H7 (cell line): ENCODE data around the gene ARMH4. TPM values are rescaled to one million over a fixed set of nuclear protein-coding genes. Genes with fewer than 3 reads are reported as not detected.
"Not testable (repeated sequence)": the region's sequence is repeated elsewhere in the genome, so short reads cannot be mapped to it uniquely, and the experiment has no call there.

Experiments
- DNase-seq: peaks from one replicate; pipeline ENCODE4 v3.0.0; 2012
- H3K27me3 ChIP-seq: 2 replicates; pipeline ENCODE4 v1.6.0; 2011; ENCODE audit warnings: mild to moderate bottlenecking, low read length; ENCODE audit not compliant: control insufficient read depth, insufficient read depth
- H3K36me3 ChIP-seq: replicated peaks from 2 replicates; pipeline ENCODE4 v1.5.1; 2011; ENCODE audit warnings: low read length; ENCODE audit not compliant: control insufficient read depth, insufficient read depth
- H3K4me3 ChIP-seq: 2 replicates; pipeline ENCODE4 v1.5.1; 2011; ENCODE audit warnings: low read depth, mild to moderate bottlenecking, control low read depth, low read length, moderate library complexity; ENCODE audit not compliant: insufficient read depth
- total RNA-seq: library from RNA; depleted of rRNA; stranded (reverse); fragments of >200 nt; shearing (Covaris generic); gene quantifications from 2 replicates; pipeline ENCODE4 v1.2.3, GENCODE V29; 2014

ARMH4 gene
- total RNA-seq, 1 experiment from 2014 or later: 2.9 TPM

DNA sequence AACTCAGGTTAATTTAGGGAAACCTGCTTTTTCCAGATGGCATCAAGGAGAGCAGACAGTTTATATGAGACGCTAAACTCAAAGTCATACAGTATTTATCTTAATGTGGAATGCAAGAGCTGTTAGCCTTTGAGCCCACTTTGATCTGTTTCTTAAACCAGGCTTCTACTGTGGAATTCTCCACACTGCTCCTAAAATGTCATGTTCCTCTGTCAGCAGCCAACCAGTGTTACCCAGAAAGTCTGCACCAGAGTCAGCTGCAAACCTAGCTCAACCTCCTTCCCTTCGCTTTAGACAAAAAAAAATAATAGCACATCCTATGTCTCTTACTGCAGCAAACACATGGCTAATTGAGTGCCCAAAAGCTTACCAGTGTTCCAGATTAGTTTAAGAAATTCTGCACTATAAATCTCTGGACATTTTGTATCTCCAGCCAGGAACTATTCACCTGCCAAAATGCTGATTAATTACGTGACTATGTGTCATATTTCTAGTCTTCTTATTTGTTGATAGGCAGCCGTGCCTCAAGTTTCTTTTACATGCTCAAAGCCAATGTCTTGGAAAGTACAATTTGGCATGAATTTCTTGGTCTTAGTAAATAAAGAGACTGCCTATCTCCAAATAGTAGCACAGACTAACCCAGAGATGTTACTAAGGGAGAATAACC is 21.8 kb downstream of the ARMH4 start:
- no peaks in the 10 kb centered on the region for H3K36me3 ChIP-seq
- DNase-seq: no peak
- no peaks in the 10 kb centered on the region for H3K27me3 ChIP-seq
- H3K4me3 ChIP-seq: no peak overlapping the region

DNA sequence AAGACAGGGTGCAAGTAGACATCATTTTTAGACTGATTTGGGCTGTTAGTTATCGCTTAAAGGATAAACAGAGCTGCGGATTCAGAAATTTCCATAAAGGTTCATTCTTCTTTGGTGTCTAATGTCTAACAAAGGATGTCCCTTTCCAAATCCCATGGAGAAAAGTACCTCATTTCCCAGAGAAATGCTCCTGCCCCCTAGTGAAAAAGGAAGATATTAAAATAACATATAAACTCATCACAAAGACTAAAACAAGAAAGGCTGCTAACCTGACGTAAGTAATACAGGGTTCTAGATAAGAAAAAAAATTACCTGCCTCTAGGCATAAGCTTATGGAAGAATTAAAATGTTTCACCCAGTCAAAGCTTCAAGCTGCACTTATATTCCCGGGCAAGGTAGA is 22.8 kb downstream of the ARMH4 start:
- Histone ChIP-seq H3K4me3 (no peak overlapping the region), H3K27me3 (no peaks in the 10 kb centered on the region), H3K36me3 (no peaks in the 10 kb centered on the region)
- DNase-seq: peak; percentile 32

DNA sequence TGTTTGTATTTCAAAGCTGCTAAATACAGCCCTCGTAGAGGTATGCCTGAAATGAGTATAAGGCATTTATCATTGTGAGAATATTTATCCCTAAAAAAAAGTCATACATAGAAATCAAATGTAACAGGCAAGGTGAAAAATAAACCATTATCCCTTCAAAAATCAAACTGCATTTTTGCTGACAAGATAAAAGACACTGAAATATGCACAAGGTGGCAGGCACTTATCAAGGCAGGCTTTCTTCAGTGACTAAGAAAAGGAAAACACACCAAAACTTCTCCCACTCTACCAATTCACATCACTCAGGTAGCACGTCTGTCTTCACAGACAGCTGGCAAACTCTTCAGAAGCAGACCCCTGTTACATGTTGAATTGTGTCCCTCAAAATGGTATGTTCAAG is 23.6 kb downstream of the ARMH4 start:
- no peak for DNase-seq
- Histone ChIP-seq H3K27me3 (no peaks in the 10 kb centered on the region), H3K36me3 (no peaks in the 10 kb centered on the region), H3K4me3 (no peak overlapping the region)

DNA sequence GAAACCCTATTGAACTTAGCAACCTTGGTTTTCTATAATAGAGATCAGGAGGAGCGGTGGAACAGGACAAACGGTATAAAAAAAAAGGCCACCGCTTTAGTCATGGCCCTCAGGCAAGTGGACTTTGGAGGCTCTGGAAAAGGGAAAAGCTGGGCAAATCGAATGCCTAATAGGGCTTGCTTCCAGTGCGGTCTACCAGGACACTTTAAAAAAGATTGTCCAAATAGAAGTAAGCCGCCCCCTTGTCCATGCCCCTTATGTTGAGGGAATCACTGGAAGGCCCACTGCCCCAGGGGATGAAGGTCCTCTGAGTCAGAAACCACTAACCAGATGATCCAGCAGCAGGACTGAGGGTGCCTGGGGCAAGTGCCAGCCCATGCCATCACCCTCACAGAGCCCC is 29.5 kb downstream of the ARMH4 start:
- not testable (repeated sequence) for H3K27me3 ChIP-seq, DNase-seq, H3K4me3 ChIP-seq, H3K36me3 ChIP-seq

DNA sequence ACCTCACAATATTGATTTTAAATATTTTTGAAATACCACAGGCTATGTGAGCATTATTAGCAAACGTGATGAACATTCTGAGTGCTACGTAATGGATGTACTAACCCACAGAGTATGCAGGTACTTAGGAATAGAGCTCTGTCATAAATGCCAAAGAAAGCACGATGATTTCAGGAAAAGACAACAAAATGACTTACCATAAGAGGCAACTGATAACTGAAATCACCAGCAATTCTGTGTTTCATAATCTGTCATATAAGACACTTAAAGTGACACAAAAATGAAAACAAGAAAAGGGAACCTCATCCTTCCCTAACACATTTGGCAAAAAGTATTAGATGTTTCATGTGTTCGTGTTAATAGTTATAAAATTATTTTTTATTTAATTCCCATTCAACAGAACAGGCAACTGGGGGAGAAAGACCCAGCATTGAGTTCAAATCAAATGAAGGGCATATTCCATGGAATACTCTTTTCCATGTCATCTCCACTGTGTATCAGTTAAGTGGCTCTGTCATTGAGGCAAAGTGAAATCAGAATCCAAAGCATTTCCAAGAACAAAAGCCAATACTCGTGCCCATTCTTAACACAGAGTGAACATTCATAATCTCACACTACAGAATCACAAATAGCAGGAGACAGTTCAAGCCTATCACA is 30.4 kb downstream of the ARMH4 start:
- Histone ChIP-seq H3K36me3 (no peaks in the 10 kb centered on the region), H3K4me3 (no peak overlapping the region), H3K27me3 (no peaks in the 10 kb centered on the region)
- no peak for DNase-seq

DNA sequence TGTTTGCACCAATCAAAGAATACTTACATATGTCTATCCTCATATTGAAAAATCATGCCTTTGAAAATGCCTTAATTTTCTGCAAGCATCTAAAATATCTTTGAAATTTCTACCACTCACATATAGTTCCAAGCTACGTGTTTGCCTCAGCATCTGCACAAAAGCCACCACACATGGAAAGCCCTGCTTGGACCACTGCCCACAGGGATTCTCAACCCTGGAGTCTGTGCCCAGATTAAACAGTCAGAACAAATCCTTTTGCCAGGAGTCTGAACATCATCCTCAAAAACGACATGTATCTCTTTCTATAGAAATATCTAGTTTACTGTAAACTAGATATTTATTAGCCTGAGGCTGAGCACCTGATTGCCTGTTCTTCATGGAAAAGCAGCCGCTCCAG is 32.6 kb downstream of the ARMH4 start:
- Histone ChIP-seq H3K4me3 (no peak overlapping the region), H3K36me3 (no peaks in the 10 kb centered on the region), H3K27me3 (no peaks in the 10 kb centered on the region)
- DNase-seq: no peak

DNA sequence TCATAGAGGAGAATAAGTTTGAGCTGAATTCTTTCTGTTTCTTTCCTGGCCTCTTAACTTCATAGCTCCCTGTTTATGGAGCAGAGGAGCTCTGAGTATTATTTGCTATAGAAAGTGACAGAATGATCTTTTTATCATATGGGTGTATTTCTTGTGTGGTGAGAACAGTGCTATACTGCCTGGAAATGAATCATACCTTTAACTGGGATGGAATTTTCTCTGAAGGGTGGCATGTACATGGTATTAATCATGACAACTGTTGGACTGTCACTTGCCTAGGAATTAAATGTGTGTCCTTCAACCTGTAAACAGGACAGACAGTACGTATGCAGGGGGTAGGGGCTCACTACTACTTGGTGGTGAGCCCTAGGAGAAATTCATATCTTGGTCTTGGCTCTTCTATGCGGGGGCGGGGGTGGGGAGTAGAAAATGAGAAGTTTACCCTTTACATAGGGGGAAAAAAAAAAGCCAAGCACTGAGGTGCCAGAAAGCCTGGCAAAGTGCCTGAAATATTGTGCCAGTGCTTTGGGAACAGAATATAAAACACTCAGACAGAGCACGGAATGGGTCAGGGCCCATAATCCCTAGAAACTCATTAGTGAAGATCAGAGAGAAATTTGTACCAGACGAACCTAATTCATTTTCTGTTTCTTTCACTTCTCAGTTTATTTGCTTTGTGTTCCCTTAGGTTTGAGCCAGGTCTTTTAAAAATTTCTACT is 33.8 kb downstream of the ARMH4 start:
- Histone ChIP-seq H3K36me3 (no peaks in the 10 kb centered on the region), H3K27me3 (no peaks in the 10 kb centered on the region), H3K4me3 (no peak overlapping the region)
- DNase-seq: no peak

DNA sequence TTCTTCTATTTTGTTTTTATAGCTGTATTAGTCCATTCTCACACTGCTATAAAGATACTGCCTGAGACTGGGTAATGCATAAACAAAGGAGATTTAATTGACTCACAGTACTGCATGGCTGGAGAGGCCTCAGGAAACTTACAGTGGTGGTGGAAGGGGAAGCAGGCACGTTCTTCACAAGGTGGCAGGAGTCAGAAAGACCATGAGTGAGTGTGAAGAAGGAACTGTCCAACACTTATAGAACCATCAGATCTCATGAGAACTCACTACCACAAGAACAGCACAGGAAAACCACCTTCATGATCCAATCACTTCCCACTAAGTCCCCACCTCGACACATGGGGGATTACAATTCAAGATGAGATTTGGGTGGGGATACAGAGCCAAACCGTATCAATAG is 42.3 kb downstream of the ARMH4 start:
- DNase-seq: no peak
- H3K27me3 ChIP-seq: no peaks in the 10 kb centered on the region
- H3K4me3 ChIP-seq: no peak overlapping the region
- H3K36me3 ChIP-seq: no peaks in the 10 kb centered on the region

DNA sequence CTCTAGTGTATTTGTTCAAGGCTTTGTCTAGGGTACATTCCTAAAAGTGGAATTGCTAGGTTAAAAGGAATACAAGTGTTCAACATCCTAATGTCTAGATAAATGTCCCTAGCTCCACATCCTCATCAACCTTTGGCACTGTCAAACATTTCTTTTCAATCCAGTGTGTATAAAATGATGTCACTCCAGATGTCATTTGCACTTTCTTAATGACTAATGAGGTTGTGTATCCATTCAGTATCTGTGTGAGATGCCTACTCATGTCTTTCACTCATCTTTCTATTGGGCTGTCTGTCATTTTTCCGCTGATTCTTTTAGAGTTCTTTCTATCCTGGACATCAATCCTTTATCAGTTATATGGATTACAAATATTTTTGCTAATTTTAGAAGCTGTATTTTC is 43.3 kb downstream of the ARMH4 start:
- H3K36me3 ChIP-seq: no peaks in the 10 kb centered on the region
- DNase-seq: no peak
- no peak overlapping the region for H3K4me3 ChIP-seq
- no peaks in the 10 kb centered on the region for H3K27me3 ChIP-seq

DNA sequence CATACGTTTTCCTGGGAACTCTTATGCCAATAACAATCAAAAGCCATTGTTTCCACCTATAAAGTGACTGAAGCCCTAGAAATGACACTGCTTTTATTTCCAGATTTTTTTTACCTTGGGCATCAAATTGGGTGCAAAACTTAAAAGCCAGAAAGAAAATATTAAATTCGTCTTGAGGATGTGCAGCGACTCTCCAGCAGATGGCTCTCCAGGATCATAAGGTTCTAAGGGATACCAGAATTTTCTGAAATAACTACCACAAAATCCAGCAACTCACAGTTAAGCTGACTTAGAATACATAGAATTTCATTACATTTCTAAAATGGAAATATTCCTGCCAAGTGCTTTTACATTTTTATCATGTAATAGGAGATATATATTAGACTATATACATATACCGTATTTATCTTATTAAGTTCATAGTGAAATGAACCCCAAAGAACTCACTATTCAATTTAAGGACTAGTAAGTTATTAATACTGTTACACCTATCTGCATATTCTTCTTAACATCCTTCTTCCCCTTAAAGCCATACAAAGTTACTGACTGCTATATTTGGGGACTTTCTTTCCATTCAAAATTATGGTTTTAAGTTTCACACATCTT is 44.0 kb downstream of the ARMH4 start:
- no peaks in the 10 kb centered on the region for H3K36me3 ChIP-seq
- no peak overlapping the region for H3K4me3 ChIP-seq
- peak; percentile 46 for DNase-seq
- no peaks in the 10 kb centered on the region for H3K27me3 ChIP-seq

DNA sequence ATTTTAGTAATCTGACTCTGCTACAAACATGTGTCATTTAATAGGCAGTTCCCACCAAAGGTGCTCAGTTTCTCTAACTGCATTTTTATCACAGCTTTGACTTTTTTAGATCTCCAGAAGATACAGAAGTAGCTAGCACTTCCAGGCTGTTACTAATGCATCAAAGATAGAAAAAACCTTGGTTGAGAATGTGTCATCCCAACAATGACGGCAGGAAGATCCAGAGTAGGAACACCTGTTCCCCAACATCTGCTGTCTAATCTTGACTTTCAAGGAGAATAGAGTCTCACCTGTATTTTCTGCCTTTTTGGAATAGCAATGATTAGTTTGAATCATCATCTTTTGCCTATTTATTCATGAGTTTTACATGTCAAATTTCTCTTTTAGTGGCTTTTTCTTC is 45.0 kb downstream of the ARMH4 start:
- Histone ChIP-seq H3K27me3 (no peaks in the 10 kb centered on the region), H3K36me3 (no peaks in the 10 kb centered on the region), H3K4me3 (no peak overlapping the region)
- DNase-seq: no peak

DNA sequence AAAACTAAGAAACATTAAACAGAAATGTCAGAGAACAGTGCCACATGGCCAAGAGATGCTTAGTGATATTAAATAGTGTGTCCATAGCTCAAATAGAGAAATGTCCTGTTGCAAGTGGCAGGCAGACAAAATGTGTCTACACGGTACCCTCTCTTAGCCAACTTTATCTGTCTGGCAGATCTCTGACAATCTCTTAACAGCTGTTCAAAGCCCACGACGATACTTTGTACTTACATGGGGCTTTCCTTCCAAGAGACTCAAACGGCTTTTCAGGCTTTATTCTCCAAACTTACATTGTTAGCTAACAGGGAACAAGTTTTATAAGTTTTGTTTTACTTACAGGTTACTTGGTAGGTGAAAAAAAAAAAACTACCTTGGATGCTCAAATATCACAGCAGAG is 45.6 kb downstream of the ARMH4 start:
- no peaks in the 10 kb centered on the region for H3K36me3 ChIP-seq
- no peak for DNase-seq
- no peak overlapping the region for H3K4me3 ChIP-seq
- H3K27me3 ChIP-seq: no peaks in the 10 kb centered on the region

DNA sequence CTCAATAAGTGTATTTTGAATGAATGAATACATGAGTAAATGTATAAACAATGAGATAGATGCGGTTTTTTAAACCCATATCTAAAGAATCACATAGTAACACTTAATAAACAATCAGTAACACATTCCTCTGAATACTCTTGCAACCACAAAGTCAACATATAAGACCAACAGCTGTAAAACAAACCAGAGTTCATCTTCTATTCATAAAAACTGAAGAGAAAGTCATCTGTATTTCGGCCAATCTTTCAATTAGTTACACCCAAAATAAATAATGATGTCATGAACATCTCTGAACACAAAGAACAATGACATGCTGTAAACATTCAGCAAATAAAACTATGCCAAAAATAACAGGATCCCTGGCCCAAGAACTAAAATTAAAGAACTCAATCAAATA is 47.2 kb downstream of the ARMH4 start:
- Histone ChIP-seq H3K4me3 (no peak overlapping the region), H3K36me3 (no peaks in the 10 kb centered on the region), H3K27me3 (no peaks in the 10 kb centered on the region)
- no peak for DNase-seq

DNA sequence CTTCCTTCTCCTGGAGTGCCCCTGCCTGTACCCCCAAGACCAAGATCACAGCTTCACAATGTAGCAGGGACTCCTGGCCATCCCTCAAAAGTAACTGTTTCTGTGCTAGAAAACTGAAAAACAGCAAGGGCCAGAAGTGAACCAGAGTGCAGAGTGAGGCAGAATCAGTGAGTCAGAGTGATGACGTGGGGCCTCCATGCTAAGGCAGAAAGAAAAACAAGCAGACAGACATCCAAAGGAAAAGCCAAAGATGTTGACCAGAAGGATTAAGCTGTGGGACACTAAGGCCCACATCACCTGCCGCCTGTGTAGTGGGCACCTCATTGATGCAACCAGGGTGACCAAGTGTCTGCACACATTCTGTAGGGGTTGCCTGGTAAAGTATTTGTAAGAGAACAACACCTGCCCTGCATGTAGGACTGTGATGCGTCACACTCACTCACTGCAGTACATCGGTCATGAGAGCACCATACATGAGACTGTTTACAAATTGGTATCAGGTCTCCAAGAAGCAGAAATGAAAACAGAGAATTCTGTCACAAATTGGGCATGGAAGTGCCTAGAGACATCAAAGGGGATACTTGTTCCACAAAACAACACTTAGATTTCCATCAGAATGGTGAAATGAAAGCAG is 51.2 kb downstream of the ARMH4 start:
- Histone ChIP-seq H3K4me3 (no peak overlapping the region), H3K36me3 (no peaks in the 10 kb centered on the region), H3K27me3 (no peaks in the 10 kb centered on the region)
- DNase-seq: no peak
